Ovary (tissue), 9 donors: ENCODE measurements around the gene SCN4A. TPM values are rescaled to one million over a fixed set of nuclear protein-coding genes. Genes with fewer than 3 reads are reported as not detected.

ENCODE experiments used
- DNase-seq, 5 donors: peaks; one replicate each; pipeline ENCODE4 v3.0.0-alpha.2; 2019 to 2020
- H3K27ac ChIP-seq, 2 donors: fragments of 200-600 bp; one replicate each; pipeline versions ENCODE4 v1.5.1 to v1.8.0; 2019 to 2022
- H3K27me3 ChIP-seq: fragments of 200-600 bp; one replicate; pipeline ENCODE4 v1.8.0; 2022
- H3K36me3 ChIP-seq: fragments of 200-600 bp; sonication (generic); one replicate; pipeline ENCODE4 v1.5.1; 2019
- H3K4me1 ChIP-seq: one replicate; pipeline ENCODE4 v1.8.1; 2013; ENCODE audit warnings: mild to moderate bottlenecking, moderate library complexity; ENCODE audit not compliant: insufficient read depth
- H3K4me3 ChIP-seq: fragments of 200-600 bp; sonication (generic); one replicate; pipeline ENCODE4 v1.5.1; 2017
- H3K9me3 ChIP-seq, 2 donors: fragments of 200-600 bp in 1 of 2; sonication (generic) in 1 of 2; one replicate each; pipeline versions ENCODE4 v1.5.1 to v1.8.1; 2013 to 2019; ENCODE audit warnings: mild to moderate bottlenecking in 1 of 2, moderate library complexity in 1 of 2
- CTCF ChIP-seq, 3 donors: fragments of 450-650 bp in 2 of 3; fragments of 200-600 bp in 1 of 3; IDR thresholded peaks; one replicate each; pipeline versions ENCODE4 v1.5.1 to v1.8.0; 2016 to 2022; ENCODE audit warnings: antibody characterized with exemption in 3 of 3, mild to moderate bottlenecking in 1 of 3
- EP300 ChIP-seq: sonication (generic); formaldehyde crosslinking; IDR thresholded peaks from one replicate; pipeline ENCODE4 v1.6.1; 2017; ENCODE audit warnings: antibody characterized with exemption
- POLR2A ChIP-seq: fragments of 450-650 bp; IDR thresholded peaks from one replicate; pipeline ENCODE4 v1.6.1; 2017; ENCODE audit warnings: antibody characterized with exemption, mild to moderate bottlenecking, moderate library complexity
- WGBS, 3 donors: extraction: QIAGEN DNeasy Blood & Tissue Kit in 1 of 3; methylation state at CpG; one replicate each; pipeline versions ENCODE4 v1.1.5 to v1.1.7; 2013 to 2017; 5-methylcytosine and 5-hydroxymethylcytosine counted together
- intact Hi-C, 4 donors: fragments of 100-400 bp; cut with DNase I; formaldehyde crosslinking; loops; one replicate each; pipeline versions ENCODE4 v1.11.0 to v1.15.1; 2022 to 2023
- polyA plus RNA-seq, 2 donors: library from polyadenylated mRNA; stranded (reverse); fragments of 200-250 nt in 1 of 2; fragments of 350-450 nt in 1 of 2; fragmentation: Illumina TruSeq in 1 of 2; extraction: RNeasy Lipid Tissue Mini Kit (QIAGEN cat#74804) in 1 of 2; gene quantifications; one replicate each; pipeline ENCODE4 v1.2.3, GENCODE V29; 2013 to 2014
- total RNA-seq, 7 donors: library from RNA; depleted of rRNA in 2 of 7; stranded (reverse); fragments of >200 nt in 2 of 7; fragmentation: NEBNext Ultra II Directional in 3 of 7; extraction: Animal tissue kit (Norgen Biotek cat#: 25700) in 3 of 7; gene quantifications; one replicate each; pipeline versions ENCODE4 v1.1.0 to v1.2.4, GENCODE V29; 2016 to 2023
- donor health status: DM: no; HTN: no; CAD: no; lungs with moderate emphysema.
- donor health status: DM: no; HTN: no; CAD: no.
- donor health status: Bipolar disorder and iron deficiency.
- donor health status: DM: yes; HTN: yes; CAD: no.
- donor health status: DM: no; HTN: no; CAD: no.
- donor health status: DM: yes; HTN: yes; CAD: no.

SCN4A gene
- total and polyA plus RNA-seq, 9 donors, result 0.27 to 2.5 (median 0.62) TPM; not detected in 1

- no peak for DNase-seq
- H3K9me3 ChIP-seq, result no peaks in the 10 kb centered on the region
- TF ChIP-seq EP300 (no peak), CTCF (IDR thresholded peaks at IDR 0.05) (no peak), POLR2A (no peak)
- peaks cover 5% of the 10 kb centered on the region for H3K4me1 ChIP-seq
- no peaks in the 10 kb centered on the region for H3K27me3 ChIP-seq
- H3K4me3 ChIP-seq, result no peak overlapping the region
- H3K27ac ChIP-seq, result no peak overlapping the region
- 77 to 90% (median 80%) methylated on average over 3 of the region's 3 CpGs for WGBS, 3 donors
- no peaks in the 10 kb centered on the region for H3K36me3 ChIP-seq
- intact Hi-C loops, result no loop called here
These were observed 20.8 kb upstream of the SCN4A start for GRCh38 chr17:63993368-63993985.

DNA sequence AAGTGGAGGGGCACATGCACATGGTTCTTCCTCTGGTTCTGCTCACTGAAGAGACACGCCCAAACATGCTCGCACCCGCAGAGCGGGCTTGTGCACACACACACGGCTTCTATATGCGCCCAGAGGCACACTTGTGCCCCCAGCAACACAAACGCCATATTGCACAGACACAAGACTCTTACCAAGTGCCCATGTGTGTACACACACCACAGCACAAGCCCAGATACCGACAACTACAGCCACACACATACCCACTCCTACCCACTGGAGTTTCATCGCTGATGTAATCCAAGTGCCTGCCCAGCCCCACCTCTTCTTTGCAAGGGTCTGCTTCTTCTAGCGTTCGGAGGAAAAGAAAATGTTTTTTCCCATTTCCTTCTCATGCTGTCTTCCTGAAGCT, 18.9 kb upstream of the SCN4A start:
- Histone ChIP-seq H3K36me3 (no peaks in the 10 kb centered on the region), H3K4me1 (peaks cover 9% of the 10 kb centered on the region), H3K9me3 (no peaks in the 10 kb centered on the region), H3K27me3 (no peaks in the 10 kb centered on the region), H3K4me3 (no peak overlapping the region), H3K27ac (no peak overlapping the region)
- no peak for TF ChIP-seq EP300
- no peak for TF ChIP-seq POLR2A
- no peak for TF ChIP-seq CTCF (IDR thresholded peaks at IDR 0.05)
- DNase-seq, result no peak
- intact Hi-C loops, result no loop called here
- 79 to 87% (median 87%) methylated on average over 11 of the region's 11 CpGs for WGBS, 3 donors

GRCh38 chr17:63989622-63990345, 17.1 kb upstream of the SCN4A start:
- Histone ChIP-seq H3K4me3 (no peak overlapping the region), H3K4me1 (peaks cover 9% of the 10 kb centered on the region), H3K27me3 (no peaks in the 10 kb centered on the region), H3K36me3 (no peaks in the 10 kb centered on the region), H3K27ac (no peak overlapping the region), H3K9me3 (no peaks in the 10 kb centered on the region)
- peak in 1 of 5 donors; percentile 32 for DNase-seq
- no peak for TF ChIP-seq CTCF (IDR thresholded peaks at IDR 0.05)
- no peak for TF ChIP-seq POLR2A
- no peak for TF ChIP-seq EP300
- intact Hi-C loops, result no loop called here
- WGBS, 3 donors, result 87 to 92% (median 89%) methylated on average over 21 of the region's 21 CpGs

GRCh38 chr17:63988741-63989621, 16.3 kb upstream of the SCN4A start:
- intact Hi-C loops, result no loop called here
- Histone ChIP-seq H3K36me3 (no peaks in the 10 kb centered on the region), H3K4me3 (no peak overlapping the region), H3K9me3 (no peaks in the 10 kb centered on the region), H3K27ac (no peak overlapping the region), H3K4me1 (peaks cover 9% of the 10 kb centered on the region), H3K27me3 (no peaks in the 10 kb centered on the region)
- no peak for TF ChIP-seq CTCF (IDR thresholded peaks at IDR 0.05)
- TF ChIP-seq POLR2A, result no peak
- TF ChIP-seq EP300, result no peak
- WGBS, 3 donors, result 48 to 54% (median 49%) methylated on average over 29 to 35 of the region's 35 CpGs
- peak in 1 of 5 donors; percentile 55 for DNase-seq
